GM21515 (cell line): ENCODE data around the gene EEF1AKMT2.
A peak's percentile ranks its signal among the peaks of the same experiment; 100 is the strongest.

ENCODE experiments used
- ATAC-seq: cut with Tn5 transposase; IDR thresholded peaks from one replicate; pipeline ENCODE4 v1.9.1; 2021; ENCODE audit not compliant: unreplicated experiment

EEF1AKMT2 gene

DNA sequence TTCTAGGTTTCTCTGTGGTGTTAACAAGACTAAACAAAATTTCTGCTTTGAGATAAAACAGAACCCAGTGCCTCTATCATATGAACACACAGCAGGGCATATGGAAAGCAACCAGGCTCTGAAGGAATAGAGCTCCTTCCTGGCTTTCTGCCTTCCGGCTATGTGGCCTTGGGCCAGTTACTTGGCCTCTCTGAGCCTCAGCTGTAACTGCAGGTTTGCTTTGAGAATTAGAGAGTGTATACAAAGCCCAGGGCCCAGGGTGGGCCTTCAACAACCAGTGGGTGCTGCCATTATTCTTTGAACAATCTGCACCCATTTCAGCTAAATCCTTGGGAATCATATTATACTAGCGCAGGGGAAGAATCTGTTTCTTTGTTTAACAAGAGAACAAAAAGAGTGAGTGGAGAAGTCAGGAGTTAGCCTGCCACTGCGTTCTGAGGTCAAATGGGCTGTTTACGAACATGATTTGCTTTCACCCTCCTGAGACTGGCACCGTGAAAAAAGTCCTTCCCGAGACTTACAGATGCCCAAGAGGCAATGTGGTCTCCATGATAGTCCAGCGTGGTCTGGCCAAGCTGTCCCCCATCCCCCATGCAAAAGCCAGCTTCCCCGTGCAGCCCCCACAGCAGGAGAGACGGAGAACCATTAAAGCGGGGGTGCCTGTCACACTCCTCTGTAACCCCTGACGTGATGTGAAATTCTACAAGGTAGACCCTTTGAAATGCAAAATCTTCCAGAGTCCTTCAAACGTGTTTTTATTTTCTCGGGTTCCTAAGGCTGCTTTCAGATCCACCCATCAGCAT, 52.4 kb downstream of the EEF1AKMT2 start:
- ATAC-seq, result no peak

DNA sequence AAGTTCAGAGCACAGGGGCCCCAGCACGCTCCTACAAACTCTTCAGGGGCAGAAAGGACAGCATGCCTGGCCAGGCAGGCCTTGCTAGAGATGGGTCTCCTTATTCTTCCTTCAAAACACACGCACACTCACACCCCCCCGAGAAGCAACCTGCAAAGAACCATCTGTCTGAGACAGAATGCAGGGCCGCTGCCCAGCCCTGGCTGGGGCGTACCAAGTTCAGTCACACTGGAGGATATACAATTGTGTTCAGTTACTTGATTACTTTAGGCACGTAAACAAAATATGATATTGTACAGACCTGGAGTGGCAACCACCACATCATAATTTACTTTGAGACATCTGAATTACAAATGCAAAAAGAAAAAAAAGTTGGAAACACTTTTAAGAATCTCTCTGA, 53.2 kb downstream of the EEF1AKMT2 start:
- ATAC-seq, result no peak

DNA sequence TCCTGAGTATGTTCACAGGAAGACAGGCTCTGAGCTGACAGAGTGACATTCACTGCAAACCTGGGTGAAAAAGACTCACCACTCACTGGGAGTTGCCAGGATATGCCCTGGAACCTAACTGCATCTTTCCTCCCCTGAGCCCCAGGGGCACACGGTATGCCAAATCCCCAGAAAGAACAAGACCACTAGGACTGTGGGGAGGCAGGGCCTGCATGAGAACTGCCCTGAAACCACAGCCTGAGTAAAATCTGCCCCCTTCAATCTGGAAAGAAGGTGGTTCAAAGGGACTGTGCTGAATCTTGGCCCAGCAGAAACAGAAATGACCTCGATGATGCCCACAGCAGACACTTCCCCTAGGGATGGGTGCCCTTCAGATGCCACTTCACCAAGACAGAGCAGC, 54.0 kb downstream of the EEF1AKMT2 start:
- ATAC-seq, result no peak

DNA sequence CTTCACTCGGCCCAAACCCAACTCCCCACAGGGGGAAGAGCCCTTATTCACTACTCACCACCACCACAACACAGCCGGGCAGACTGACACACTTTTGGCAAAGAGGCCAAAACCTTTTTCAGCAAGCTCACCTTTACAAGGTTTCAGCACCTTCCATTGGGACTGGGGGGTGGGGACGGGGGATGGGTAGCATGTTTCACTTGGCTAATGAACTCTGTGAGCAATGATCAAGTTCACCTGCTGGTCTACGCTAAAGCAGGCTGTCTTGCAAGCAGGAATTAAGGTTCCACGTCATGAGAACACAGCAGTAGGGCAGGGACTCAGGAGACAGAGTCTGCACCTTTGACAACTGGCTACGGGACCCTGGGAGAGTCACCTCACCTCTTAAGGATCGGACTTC, 54.5 kb downstream of the EEF1AKMT2 start:
- no peak for ATAC-seq

DNA sequence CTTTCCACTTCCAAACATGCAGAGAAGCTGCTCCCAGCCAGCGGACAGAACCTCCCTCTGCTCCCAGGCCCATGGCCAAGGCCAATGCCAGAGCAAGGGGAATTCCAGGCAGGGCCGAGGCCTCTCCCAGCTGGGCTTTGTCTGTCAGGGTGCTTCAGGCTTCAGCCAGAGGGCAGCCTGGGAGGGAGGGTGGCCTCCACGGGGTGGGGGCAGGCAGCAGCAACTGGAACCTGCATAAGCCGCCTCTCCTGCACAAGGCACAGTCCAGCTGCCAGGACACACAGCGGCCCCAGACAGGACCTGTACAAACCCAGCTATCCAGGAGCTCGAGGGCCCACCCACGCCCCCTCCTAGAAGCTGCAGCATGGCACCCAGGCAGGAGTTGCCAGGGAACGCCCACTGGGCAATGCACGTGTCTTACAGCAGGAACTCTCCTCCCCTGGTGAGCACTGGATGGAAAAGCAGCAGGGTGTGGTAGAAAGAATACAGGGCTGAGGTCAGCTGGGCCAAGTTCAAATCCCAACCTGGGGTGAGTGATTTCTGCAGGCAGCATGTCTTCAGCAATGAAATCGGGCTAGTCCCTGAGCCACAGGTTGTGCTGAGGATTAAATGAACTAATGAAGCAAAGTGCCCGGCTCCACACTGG, 55.1 kb downstream of the EEF1AKMT2 start:
- ATAC-seq, result no peak

DNA sequence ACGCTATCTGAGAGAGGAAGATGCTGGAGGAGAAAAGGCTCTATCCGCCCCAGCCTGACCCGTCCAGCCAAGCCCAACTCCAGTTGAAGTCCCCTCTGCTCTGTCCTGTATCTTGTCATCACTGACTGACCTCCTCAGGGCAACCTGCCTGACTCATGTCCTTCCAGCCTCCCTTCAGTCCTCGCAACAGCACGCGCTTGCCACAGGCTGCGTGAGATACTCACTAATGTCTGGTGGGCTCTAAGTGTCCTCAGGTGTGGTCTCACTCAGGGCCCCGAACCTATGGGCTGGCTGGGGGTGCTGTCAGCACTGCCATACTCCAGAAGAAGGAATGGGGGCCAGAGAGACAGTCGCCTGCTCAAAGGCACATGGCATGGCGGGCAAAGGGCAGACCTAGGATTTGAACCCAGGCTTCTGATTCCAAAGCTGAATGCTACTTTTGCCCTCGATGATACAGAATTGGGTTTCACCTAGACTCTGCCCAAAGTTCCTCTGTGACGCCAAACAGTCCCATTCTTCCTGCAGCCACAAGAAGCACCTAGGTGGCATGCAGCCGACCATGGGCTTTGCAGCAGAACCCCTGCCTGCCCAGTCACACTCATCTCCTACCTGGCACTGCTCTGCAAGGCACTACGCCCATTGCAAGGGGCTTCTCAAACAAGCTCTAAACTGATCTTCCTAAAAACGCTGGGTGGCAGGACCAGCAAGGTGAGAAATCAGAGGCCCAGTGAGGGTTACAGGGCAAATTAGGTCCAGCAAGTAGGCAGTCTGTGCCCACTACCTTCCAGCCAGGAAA, 56.0 kb downstream of the EEF1AKMT2 start:
- no peak for ATAC-seq

DNA sequence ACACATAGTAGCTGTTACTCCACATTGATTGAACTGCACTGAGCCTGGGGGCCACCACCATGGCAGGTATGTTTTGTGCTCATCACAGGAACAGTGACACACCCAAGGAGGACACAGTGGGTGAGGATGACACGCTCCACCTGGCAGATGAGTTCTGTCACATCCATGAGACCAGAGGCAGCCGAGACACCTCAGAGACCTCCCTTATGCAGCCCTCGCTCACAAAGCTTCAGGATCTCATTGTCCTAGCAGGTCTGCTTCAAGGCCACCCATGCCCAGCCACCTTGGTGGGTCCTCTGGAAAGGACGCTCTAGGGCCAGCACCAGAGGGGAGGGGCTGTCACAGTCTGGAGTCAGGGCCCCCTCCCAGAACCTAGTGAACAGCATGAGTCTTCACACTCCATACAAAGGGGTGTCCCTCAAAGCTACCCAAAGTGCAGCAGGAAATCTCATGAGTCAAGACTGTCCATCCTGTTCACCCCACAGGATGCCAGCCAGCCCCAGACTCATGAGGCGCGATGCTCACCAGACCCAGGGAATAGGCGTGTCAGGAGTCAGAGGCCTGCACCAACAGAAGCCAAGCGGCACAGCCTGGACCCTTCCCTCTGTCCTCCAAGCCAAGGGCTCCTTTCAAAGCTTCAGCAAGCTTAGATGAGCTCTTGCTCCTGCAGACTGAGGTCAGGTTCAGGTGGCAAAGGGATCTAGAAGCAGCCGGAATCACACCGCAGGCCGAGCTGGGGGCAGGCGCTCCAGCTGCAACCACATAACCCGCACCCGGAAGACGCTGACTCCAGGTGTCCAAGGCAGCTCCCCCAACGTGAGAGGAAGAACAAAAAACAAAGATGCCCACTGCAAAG, 57.1 kb downstream of the EEF1AKMT2 start:
- no peak for ATAC-seq

DNA sequence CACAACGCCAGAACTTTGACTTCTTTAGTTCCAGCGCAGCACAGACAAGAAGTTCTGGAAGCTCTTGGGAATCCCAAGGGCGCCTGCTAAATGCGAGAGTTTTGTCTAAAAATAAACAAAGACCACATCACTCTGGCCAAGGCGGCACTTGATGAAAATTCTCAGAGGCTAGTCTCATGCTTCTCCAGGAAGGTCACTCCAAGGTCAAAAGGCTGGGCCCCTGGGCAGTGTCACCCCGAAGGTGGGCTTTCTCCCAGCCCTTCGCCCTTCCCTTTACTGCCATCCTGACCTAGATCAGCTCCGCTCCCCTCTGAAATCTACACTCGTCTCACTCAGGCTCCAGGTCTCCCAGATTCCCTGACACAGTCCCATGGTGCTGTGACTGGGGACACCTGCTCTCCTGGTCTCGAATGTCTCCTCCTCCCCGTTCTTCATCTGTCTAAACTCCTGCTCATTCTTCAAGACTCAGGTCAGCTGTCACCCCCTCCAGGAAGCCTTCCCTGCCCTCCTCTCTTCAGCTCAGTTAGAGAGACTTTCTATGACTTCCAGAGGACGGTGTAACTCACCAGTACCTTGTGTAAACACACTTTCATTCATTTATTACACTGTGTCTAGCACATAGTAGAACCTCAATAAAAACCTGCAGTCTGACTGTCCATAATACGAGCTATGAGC, 58.0 kb downstream of the EEF1AKMT2 start:
- no peak for ATAC-seq

DNA sequence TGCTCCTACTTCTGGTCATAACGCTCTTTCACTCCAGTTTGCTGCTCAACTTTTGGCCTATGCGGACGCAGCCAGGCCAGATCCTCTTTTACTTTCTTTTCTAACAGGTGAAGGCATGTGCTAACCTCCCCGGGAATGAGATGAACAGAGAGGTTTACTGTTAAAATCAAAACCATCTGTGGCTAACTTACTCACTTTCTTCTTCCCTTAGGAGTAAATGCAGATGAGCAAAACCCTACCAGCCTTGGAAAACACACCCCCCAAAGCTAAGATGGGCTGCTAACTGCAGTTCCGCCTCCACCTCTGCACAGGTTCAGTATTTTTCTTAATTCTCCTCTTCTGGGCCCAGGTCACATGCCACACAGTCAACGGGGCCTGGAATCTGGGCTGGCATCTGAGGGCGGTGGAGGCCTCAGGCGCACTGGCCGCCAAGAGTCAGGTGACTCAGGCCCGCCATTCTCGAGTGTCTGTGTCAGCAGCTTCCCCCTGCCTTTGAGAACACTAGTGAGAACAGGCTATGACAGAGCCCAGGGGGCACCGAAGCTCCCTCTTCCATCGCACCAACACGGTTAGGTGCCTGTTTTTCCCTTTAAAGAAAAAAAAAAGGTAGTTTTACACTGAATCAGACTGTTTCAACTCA, 58.6 kb downstream of the EEF1AKMT2 start:
- ATAC-seq, result peak; percentile 69

DNA sequence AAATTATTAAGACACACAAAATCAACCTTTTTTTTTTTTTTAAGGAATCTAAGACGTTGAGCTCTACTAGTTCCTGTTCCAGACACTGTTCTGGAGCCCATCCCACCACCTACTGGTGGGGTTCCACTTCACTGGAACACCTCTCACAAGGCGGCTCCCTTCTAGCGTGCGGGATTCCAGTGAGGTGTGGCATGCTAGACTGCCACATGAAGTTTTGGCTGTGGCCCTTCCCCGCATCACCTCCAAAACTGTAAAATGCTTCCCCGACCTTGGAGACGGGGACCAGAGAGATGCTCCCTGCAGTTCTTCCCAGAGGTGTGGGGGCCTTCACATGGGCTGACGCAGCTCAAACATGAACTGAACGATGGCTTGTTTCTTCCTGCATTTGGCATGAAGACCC, 60.1 kb downstream of the EEF1AKMT2 start:
- no peak for ATAC-seq

DNA sequence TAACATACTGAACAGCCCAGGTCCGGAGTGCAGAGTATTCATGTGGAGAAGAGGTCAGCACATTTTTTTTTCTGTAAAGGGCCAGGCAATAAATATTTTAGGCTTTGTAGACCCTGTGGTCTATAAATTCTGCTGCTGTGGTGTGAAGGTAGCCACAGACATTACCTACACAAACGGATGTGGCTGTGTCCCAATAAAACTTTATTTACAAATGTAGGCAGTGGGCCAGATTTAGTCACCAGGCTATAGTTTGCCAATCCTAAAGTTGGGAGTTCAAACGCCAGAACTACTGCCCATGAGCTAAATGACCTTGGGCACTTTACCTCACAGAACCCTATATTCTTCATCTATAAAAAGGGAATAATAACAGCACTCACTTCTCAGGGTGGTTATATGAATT, 60.9 kb downstream of the EEF1AKMT2 start:
- no peak for ATAC-seq

DNA sequence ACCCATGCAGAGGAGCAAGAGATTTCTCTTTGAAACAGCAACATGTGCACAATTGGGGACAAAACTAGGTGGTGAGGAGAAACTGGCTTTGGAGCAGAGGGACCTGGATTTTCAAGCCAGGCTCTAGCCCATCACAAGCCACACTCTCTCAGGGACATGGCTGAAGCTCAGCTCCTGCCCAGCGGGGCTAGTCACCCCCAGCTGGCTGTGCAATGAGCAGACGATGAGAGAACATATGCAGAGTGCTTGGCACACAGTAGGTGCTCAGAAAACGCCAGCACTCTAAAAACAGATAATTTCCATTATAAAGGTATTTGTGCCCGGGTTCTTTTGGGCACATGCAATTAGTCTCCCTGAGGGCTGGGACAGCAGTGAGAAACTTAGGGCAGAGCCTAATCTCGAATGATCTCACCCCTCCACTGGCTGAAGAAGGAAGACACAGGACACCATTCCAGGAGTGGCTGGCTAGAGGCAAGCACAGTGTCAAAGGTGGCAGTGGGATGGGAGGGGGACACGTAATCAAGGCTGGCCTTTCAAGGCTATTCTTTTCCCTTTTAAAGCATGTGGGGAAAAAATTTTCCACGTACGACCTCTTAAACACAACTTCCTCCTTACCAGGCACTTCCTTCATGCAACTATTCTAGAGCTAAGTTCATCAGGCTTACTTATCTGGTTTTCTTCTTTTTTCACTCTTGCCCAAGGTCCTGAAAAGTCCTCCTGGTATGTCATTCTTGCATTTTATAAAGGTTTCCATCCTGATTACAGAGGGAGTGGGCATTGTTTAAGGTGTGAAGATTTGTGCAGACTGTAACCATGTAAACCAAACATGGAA, 62.6 kb downstream of the EEF1AKMT2 start:
- ATAC-seq, result no peak

DNA sequence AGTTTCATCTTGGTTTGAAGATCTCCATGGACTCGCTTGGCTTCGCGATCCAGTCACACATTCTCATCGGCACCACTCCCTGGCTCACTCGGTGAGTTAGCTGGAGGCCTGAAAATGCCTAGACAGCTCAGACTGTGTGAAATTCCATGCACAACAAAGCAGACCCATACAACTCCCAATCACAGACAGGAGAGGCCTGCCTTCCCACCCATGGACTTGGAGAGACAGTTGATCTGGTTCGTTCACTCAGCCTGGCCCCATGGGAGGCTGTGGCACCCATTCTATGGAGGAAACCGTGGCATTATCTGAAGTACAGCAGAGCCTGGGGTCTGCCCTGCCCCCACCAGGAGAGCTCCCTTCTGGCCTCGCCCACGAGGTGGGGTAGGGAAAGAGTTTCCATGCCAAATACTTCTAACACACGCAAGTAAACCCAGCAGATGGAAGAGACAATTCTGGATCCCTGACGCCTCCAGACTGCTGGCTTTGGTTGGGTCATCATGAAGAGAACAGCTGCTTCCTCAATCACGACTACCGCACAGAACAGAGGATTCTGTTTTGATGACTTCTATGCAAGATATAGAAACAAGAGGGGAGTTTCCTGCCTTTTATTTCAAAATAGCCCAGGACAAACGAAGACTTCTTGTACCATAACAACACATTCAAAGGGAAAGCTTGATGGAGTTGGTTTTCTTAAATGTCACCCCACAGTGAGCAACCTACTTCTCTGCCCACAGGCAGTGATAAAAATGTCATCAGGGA, 63.4 kb downstream of the EEF1AKMT2 start:
- no peak for ATAC-seq

DNA sequence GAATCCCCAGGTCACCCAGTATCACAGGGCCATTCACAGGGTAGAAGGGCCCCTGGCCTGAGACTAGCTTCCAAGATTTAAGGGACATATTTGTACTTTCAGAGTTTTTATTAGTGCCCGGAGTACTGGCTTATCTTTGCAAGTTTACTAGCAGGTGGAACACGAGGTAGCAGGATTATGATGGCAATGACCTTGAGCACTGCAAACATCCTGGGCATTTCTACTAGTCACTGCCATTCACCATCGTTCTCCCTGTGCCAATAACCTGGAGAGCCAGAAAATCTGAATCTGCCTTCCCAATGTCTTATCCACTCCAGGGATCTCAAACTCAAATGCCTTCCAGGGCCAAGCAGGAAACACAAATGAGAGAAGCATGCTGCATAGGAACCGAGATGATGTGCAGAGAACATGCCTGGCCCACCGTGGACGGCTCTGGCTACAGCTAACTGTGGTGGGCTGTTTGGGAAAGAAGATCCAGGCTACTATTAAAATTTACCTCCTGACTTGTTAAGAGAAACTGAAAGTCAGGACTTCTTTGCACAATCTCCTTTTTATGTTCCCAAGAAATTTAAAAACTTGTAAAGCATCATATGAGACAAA, 64.2 kb downstream of the EEF1AKMT2 start:
- ATAC-seq, result no peak

DNA sequence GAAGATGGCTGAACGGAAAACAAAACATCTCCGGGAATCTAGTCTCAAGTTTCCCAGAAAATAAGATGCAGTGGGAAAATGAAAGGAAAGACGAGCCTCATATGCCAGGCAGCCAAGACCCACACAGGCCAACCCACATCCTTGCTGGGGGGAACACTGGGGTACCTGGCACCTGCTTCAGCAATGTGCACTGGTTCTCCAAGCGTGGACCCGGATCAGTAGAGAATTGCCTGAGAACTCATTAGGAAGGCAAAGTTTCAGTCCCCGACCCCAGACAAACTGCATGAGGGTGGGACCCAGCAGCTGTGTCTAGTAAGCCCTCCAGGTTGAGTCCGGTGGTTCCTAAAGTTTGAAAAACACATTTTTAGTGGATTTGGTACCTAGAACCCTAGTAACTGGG, 65.9 kb downstream of the EEF1AKMT2 start:
- no peak for ATAC-seq

DNA sequence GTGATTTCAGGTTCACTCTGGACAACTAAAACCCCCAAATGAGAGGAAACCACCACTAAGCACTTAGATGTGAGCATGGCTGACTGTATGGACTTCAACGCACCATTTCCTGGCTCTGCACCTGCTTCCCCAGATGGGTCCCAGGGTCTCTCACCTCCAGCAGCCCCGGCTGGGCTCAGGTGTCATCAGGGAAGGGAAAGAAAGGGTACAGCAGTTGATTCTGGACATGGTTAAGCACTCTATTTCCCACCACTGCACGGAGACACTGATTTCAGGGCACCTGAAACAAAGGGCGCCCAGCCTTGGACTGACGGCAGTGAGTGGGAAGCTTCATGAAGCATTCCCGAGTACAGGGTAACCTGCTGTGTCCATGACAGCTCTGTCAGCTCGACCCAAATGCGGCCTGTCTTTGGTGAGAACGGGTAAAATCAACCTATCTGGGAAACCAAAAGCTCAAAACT, 66.5 kb downstream of the EEF1AKMT2 start:
- no peak for ATAC-seq

DNA sequence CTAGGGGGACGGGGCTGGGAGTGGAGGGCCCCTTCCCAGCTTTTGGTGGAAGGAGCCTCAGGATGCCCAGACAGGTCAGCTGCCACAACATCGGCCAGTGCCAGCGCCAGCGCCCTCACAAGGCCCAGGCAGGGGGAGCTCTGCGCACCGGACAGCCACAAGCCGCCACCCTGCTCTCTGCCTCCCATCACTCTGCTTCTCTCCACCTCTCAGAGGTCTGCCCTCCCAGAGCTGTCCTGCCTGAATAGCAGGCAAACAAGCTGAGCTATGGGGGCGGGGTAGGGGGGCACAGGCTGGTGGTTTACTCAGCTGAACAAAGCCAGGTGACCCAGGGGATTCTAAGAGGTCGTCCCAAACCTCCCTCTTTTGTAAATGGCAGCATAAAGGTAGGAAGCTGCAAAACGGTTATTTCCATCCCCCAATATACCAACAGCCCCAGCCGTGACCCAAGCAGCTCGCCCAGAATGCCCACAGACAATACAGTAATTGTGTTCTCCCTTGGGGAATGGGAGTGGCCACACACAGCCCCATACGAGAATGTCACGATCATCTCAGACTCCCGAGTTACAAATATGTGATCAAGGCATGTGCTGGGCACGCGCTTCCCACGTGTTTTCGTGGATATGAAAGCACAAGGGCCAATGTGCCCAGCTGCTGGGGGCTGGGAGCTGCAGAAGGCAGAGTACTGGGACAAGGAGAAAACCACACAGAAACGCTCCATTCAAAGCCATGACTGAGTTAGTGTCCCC, 67.2 kb downstream of the EEF1AKMT2 start:
- no peak for ATAC-seq
